Activated T-cell treated with anti-CD3 and anti-CD28 coated beads, Interleukin-2, amount 50 U/mL, for 4 hours (primary cell): ENCODE data around the gene MKRN1. TPM values are rescaled to one million over a fixed set of nuclear protein-coding genes. Genes with fewer than 3 reads are reported as not detected.

Experiments used
- total RNA-seq, 3 donors: library from RNA; stranded (reverse); gene quantifications; one replicate each; pipeline ENCODE4 v1.2.1, GENCODE V29; 2021

MKRN1 gene
- total RNA-seq, 3 donors from 2014 or later: 42.9 to 54.1 (median 51.9) TPM

Other genes with a start within 250 kb of the MKRN1 start
- gene SLC37A3, start 81.0 kb downstream of the MKRN1 start, total RNA-seq: 10 to 100 TPM; 33.5 to 44.0 (median 40.9) TPM
- 1 to 10 TPM; 3.8 to 4.9 (median 4.0) TPM for gene RAB19, start 75.4 kb downstream of the MKRN1 start, total RNA-seq
- not detected for gene DENND2A, start 161.3 kb upstream of the MKRN1 start, total RNA-seq
- gene ADCK2, start 193.4 kb upstream of the MKRN1 start, total RNA-seq: 10 to 100 TPM; 22.2 to 23.7 (median 22.4) TPM
- gene NDUFB2, start 217.2 kb upstream of the MKRN1 start, total RNA-seq: 100 to 1,000 TPM; 192 to 205 (median 201) TPM